ENCODE measurements around the gene MCTP2.
A peak's percentile ranks its signal among the peaks of the same experiment; 100 is the strongest.

Gene MCTP2, protein sequence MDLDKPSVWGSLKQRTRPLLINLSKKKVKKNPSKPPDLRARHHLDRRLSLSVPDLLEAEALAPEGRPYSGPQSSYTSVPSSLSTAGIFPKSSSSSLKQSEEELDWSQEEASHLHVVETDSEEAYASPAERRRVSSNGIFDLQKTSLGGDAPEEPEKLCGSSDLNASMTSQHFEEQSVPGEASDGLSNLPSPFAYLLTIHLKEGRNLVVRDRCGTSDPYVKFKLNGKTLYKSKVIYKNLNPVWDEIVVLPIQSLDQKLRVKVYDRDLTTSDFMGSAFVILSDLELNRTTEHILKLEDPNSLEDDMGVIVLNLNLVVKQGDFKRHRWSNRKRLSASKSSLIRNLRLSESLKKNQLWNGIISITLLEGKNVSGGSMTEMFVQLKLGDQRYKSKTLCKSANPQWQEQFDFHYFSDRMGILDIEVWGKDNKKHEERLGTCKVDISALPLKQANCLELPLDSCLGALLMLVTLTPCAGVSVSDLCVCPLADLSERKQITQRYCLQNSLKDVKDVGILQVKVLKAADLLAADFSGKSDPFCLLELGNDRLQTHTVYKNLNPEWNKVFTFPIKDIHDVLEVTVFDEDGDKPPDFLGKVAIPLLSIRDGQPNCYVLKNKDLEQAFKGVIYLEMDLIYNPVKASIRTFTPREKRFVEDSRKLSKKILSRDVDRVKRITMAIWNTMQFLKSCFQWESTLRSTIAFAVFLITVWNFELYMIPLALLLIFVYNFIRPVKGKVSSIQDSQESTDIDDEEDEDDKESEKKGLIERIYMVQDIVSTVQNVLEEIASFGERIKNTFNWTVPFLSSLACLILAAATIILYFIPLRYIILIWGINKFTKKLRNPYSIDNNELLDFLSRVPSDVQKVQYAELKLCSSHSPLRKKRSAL

DNA sequence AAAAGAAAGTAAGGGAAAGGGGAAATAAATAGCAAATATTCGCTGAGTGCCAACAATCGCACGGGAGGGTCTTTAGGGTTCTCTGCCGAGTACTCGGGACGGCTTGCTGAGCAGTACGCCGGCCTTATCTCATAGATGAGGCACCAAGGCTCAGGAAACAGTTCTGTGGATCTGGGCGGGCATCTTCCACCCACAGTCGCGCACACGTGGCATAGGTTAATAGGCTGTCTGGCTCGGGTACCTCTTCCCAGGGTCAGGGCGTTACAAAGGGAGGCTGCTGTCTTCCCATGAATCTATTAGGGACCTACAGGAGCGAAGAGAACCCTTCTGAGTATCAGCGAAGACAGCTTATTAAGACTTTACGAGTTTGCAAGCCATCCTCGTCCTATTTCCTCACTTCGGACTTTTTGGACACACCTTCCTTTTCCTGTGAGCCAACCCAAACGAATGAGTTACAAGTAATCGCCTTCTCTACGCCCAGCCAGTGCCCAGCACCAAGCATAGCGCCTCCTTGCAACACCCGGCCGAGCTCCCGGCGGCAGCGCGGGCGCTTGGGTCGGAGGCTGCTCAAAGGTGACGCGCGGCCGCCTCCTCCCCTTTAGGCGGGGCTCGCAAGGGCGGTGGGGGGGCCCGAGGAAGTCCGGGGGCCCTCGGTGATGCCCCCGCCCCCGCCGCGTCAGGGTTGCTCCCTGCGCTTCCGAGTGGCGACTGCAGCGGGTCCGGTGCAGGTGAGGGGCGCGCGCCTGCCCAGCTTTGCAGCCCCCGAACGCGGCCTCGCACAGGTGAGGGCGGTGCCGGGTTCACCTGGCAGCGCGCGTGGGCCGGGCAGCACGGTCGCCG, at the start of gene MCTP2:
TSS of gene MCTP2 (plus strand) at position 679 of the 840 bp plus-strand sequence. CDS start 66,705 bp downstream, outside the sequence.
- DNase-seq: peak; percentile 93

DNA sequence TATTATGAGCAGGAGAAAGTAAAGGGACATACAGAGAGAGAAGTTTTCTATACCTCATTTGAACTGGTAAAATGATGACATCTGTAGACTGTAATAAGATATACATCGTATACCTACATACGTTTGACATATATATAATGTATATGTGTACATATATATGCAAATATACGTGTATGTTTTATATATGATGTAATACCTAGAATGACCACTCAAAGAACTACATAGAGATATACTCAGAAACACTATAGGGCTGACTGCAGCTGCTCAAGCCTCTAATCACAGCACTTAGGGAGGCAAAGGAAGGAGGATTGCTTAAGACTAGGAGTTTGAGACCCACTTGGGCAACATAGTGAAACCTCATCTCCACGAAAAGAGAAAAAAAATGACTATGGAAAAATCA, 48.5 kb upstream of the MCTP2 start:
- DNase-seq: no peak

DNA sequence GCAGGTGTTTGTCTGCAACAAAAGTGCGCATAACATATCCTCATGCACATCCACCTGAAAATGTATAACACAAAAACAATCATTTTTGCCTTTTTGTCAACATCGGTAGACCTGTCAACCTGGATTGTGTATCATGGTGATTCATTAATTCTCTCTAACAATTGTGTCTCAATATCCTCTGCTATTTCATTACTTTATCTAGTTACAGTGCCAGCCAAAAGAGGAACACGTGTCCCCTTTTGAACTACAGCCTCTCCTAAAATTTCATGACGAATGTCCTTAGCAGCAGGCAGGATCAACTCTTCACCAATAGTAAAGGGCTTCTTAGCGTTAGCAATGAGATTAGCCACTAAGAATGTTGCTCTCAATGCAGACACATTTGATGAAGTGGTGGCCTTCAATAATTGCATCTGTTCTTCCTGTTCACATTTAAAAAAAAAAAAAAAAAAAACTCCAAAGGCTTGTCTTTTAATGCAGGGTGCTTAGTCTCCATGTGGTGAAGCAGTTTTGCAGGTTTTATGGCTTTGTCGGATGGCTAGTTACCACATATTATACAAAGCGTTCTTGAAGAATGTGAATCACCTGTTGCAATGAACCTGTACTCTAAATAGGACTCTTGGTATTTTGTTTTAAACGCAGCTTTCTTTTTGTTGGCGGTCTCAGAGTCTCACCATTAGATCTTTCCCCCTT, 45.7 kb upstream of the MCTP2 start:
- no peak for DNase-seq

- no peak for DNase-seq
Observed at GRCh38 chr15:94186770-94187331, 44.5 kb upstream of the MCTP2 start.

DNA sequence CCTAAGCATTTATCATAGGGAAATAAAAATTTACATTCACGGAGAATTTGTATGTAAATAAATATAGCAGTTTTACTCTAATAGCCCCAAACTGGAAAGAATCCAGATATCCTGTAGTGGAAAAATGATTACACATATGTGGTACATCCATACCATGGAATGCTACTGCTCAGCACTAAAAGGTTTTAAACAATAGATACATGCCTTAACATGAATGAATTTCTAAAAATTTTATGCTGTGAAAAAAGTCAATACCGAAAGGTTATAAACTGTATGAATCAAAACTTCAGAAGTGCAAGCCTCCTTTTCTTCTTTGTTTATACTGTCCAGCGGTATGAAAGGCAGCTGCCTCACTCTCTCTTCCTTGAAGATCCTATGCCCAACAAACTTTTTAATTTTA, 37.5 kb upstream of the MCTP2 start:
- DNase-seq: no peak

GRCh38 chr15:94196531-94196930, 34.8 kb upstream of the MCTP2 start:
- DNase-seq: no peak

- no peak for DNase-seq
Observed at GRCh38 chr15:94198633-94199032, 32.7 kb upstream of the MCTP2 start.

DNA sequence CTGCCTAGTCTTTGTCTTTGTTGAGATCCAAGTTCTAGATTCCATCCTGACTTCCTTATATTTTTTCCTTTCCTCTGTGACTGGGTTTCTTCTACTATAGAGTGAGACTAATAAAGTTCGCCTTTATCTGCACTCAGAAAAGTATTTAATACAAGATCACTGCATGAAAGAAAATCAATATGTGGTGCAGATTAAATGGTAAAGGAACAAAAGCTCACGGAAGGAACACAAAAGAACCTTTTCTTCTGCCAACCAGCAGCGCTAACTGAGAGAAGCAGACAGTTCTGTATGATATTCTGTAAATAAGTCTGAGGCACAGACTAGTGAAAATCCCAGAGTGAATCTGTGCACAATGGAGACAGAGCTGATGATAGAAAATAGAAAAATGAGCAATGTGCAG, 31.6 kb upstream of the MCTP2 start:
- DNase-seq: no peak

GRCh38 chr15:94203306-94203705, 28.1 kb upstream of the MCTP2 start:
- no peak for DNase-seq

- DNase-seq: no peak
Observed at GRCh38 chr15:94205366-94205765, 26.0 kb upstream of the MCTP2 start.

DNA sequence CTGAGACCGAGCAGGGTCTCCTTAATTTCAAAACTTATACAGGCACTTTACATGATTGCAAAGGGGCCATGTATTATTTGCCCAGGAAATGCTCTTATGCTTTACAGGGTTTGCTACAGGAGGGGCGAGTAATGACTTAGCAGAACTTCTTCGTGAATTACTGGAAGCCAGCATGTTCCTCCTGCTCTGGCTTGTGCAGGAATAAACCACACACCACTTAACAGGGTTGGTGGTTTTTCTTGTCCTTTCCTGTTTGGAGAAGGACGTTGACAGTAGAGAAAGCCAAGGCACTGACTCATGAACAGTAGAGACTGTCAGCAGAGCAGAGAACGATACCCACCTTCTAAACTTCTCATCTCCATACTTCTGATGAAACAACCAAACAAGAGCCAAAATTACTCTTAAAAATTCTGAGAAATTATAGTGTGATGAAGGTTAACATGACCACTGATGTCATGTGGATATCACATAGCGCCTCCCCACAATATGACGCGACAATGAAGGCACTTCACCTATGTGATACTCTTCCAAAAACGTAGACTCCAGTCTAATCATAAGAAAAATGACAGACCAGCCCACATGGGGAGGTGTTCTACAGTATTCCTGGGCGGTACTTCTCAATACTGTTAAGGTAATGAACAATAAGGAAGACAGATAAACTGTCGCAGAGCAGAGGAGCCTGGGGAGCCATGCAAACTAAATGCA, 24.7 kb upstream of the MCTP2 start:
- DNase-seq: no peak

- no peak for DNase-seq
Observed at GRCh38 chr15:94212291-94212690, 19.1 kb upstream of the MCTP2 start.

- DNase-seq: no peak
Observed at GRCh38 chr15:94225616-94226015, 5.7 kb upstream of the MCTP2 start.

DNA sequence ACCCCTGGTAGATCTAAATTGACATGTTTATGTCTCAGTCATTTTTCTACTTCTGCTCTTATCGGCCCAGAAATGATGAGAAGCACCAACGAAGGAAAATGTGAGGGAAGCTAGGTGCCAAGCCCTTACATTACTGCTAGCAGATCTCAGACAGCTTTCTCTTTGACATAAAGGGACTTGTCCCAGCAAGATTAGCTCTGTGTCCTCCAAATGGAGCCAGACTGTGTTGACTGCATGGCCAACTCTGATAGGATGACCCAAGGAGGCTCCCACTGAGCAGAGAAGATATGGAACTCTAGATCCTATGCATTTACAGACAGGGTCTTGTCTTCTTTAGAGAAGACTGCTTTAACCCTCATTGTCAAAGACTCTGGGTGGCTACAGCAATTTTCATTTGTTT, 2.8 kb upstream of the MCTP2 start:
- DNase-seq: no peak

DNA sequence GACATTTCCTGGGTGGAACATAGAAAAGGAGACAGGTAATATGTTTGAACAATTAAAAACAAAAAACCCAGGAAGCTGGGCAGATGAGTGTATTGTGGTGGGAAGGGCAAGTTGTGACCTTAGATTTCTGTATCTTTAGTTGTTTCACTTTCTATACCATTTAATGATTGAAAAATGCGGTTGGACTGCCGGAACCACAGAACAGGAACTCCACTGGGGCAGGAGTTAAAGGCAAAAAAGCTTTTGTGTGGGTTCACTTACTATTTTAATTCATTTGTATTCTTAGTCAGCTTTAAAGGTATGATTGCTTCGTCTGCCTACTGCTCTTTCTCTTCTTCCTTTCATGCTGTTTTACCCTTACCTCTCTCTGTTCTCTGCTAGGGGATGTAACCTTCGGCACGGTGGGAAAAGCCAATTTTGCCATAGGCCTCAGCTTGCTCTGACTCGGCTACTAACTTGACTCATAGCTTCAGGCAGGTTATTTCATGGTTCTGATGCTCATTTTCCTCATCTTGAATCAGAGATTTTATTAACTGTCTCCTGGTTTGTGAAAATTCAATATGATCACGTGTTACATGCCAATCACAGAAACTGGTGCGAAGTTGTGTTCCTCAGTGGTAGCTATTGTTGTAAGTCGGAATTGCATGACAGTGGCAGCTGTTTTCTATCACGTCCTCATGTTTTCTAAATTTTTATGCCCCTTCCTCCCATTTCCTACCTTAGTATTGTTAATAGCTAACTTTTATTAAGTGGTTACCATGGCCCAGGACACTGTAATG, 1.6 kb upstream of the MCTP2 start:
- no peak for DNase-seq

- DNase-seq: no peak
Observed at GRCh38 chr15:94230431-94230882, 904 bp upstream of the MCTP2 start.

- DNase-seq: no peak
Observed at GRCh38 chr15:94231723-94232468, 535 bp downstream of the MCTP2 start.

DNA sequence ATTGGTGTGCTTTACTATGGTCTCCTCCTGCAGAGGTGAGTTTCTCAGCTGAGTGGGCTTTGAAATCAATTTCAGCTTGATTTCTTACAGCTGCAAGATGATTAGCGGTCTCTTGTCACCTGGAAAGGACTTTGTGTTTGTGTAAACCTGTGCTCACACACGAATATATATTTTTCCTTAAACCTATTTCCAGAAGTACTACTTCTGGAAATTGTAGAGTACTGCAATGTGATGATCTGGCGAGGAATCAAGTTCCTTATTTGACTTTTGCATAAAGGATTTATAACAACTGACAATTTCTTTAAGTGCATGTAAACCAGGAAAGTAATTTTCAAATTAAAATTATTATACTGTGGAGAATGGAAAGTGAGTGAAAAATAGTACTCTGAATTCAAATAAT, 2.1 kb downstream of the MCTP2 start:
- no peak for DNase-seq

DNA sequence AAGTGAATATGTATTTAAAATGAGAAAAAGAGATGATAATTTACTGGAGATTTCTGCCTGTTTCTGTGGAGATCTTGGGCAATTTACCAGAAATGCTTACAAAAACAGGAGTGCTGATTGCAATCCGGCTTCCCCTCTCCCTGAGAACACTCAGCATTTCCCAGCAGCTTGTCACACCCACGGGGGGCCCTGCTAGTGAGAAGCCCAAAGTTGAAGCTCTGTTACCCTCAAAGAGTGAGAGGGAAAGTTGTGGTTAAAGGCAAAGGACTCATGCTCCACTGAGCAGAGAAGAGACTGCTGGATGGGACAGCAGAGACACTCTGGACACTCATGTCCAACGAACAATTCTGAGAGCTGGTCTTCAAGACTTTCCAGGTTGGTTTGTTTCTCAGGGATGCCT, 2.9 kb downstream of the MCTP2 start:
- no peak for DNase-seq

- no peak for DNase-seq
Observed at GRCh38 chr15:94235041-94235440, 3.7 kb downstream of the MCTP2 start.

Measured in NCI-H226 (cell line).